ENCODE results near the gene KMT5C.
A peak's percentile ranks its signal among the peaks of the same experiment; 100 is the strongest.

Gene KMT5C

DNA sequence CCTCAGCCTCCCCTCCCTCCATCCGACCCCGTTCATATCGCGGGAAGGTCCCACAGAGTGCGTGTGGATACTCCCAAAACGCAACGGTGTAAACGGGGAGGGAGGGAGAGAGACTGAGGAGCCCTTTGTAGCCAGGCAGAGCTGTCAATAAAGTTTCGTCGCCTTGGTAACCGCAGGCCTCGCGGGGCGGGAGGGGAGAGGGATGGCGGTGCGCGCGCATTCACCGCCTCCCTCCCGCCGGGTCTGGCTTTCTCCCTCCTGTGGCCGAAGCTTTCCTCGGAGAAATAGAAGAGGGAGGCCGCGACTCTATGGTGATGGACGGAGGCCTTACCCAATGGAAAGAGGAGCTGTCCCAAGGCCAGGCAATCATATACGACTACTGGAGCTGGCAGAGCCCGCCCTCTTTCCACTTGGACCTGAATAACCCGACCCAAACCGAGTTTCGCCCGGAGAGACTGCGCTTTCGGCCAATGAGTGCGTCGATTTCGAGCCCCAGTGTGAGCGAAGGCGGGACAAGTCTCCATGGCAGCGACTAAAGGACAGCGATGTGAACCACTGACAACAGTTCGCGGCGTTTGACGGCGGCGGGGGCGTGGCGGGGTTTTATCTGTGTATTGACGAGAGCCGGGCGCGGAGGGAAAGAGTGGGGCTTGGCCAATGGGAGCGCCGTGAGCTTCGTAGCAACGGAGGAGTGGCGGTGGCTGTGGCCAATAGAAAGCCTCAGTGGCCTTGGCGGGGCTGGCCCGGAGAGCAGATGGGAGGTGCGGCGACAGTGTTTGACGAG is at the start of gene KMT5C:
Gene KMT5C (plus strand): TSS at position 772 of the 784 bp plus-strand sequence. CDS start 2,061 bp downstream, outside the sequence.
- DNase-seq (ENCODE audit: low read depth in 2 of 3, low spot score in 1 of 3): peak; percentile 100

DNA sequence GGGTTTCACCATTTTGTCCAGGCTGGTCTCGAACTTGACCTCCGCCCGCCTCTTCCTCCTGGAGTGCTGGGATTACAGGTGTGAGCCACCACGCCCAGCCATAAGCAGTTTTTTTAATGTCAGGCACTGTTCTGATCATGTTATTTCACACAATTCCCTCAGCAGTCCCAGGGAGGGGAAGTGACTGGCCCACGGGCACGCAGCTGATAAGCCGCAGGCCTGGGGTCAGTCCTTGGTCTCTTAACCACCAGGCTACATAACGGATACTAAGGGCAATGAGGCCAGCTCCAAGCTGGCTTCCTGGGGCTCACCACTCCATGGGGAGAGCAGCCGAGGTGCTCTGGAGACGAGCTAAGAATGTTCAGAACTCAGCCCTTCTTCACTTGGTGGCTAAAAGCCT is 42.4 kb upstream of the KMT5C start:
- no peak for DNase-seq (ENCODE audit: low read depth in 2 of 3, low spot score in 1 of 3)

DNA sequence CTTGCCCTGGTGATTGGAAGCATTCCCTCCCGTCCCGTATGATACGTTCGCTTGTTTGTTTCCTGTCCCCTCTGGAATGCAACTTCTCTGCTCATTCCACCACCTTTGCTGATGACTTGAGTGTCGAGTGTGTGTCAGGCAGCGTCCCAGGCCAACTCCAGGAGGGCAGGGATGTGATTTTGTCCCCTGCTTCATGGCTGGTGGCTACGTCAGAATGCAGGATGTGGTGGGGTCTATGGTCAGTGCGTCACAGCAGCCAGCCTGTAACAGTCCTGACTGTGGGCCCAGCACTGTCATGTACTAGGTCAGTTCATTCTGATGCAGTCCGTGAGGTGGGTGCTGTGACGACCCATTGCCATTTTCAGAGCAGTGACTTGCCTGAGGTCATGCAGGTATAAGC is 39.7 kb upstream of the KMT5C start:
- DNase-seq (ENCODE audit: low read depth in 2 of 3, low spot score in 1 of 3): no peak

DNA sequence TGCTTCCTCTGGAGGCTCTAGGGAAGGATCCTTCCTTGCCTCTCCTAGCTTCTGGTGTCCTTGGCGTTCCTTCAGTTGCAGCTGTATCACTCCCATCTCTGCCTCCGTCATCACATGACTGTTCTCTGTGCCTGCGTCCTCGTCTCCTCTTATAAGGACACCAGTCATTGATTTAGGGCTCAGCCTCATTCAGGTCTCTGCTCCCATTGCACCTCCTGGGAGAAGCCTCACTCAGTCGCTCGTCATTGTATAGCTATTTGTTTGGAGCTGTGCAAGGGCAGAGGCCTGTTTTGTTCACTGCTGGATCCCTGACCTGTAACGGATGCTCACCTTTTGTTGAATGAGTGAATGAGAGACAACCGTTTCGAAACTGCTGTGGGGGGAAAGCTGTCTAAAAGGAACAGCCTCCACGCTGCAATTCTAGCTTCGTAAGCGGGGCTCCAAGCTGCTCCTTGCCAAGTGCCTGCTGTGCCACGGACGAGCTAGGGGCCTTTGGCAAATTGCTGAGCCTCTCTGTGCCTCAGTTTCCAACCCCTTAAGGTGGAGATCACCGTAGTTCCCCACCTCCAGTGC is 38.7 kb upstream of the KMT5C start:
- DNase-seq (ENCODE audit: low read depth in 2 of 3, low spot score in 1 of 3): no peak

DNA sequence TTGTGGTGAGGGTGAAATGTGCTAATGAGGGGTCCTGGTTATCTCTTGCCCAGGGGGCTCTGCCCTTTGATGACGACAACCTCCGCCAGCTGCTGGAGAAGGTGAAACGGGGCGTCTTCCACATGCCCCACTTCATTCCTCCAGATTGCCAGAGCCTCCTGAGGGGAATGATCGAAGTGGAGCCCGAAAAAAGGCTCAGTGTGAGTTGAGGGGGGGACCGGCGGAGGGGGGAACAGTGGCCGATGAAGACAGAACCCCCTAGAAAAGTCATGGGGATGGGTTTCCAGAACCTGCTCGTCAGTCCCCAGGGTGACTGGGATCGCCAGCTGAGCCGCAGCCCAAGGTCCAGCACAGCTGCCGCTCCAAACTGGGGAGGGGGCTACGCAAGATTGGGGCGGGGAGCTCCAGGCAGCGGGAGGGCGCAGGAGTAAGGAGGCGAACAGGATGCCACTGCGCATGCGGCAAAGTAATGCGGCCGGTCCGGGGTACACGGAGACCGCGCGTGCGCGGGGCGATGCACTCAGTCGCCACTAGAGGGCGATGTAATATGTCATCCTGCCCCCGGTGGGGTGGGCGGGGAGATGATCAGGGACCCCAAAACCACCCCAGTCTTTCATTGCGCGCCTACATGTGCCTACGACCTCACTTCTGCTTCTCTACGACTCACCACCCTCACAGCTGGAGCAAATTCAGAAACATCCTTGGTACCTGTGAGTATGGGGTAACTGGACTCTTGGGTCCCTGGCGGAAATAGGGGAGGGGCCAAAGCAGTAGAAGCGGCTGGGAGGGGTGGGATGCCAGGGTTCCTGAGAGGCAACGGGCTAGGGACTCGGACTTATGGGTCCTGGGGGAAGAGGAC is 38.0 kb upstream of the KMT5C start:
- DNase-seq (ENCODE audit: low read depth in 2 of 3, low spot score in 1 of 3): peak; percentile 87 to 97 (median 92)

DNA sequence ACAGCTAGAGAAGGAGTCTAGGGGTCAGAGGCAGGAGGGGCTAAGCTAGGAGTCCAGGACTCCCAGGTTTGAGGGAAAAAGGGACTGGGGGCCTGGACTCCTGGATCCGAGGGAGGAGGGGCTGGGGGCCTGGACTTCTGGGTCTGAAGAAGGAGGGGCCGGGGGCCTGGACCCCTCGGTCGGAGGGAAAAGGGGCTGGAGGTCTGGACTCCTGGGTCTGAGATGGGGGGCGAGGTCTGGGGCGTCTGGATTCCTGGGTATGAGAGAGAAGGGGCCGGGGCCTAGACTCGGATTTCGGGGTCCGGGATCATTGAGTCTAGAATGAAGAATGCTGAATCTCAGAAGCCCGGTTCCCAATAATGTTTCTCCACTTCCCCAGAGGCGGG is 37.4 kb upstream of the KMT5C start:
- DNase-seq (ENCODE audit: low read depth in 2 of 3, low spot score in 1 of 3): no peak

DNA sequence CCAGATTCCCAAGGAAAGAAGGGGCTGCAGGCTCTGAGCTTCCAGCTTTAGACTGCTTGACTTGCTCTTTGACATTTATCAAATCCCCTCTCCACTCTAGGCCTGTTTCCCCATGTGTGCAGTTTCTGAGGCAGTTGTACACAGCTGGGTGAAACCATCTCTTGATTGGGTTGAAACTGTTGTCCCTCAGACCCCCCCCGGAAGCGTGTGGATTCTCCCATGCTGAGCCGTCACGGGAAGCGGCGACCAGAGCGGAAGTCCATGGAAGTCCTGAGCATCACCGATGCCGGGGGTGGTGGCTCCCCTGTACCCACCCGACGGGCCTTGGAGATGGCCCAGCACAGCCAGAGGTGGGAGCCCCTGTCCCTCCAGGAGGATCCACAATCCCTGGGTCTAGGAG is 36.2 kb upstream of the KMT5C start:
- no peak for DNase-seq (ENCODE audit: low read depth in 2 of 3, low spot score in 1 of 3)

DNA sequence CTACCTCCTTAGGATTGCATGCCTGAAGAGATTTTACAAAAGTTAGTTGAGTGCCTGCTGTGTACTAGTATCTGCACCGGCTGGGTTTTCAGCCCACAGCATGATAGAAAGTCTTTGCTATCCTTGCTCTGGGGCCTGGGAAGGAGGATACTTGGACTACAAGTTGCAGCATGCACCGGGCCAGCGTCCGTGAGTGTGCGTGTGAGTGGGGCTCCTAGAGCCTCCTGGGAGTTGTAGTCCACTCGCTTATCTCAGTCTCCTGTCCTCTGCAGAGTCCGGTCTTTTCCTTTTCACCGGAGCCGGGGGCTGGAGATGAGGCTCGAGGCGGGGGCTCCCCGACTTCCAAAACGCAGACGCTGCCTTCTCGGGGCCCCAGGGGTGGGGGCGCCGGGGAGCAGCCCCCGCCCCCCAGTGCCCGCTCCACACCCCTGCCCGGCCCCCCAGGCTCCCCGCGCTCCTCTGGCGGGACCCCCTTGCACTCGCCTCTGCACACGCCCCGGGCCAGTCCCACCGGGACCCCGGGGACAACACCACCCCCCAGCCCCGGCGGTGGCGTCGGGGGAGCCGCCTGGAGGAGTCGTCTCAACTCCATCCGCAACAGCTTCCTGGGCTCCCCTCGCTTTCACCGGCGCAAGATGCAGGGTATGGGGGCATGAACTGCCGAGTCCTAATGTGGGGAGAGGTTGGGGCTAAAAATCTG is 35.2 kb upstream of the KMT5C start:
- DNase-seq (ENCODE audit: low read depth in 2 of 3, low spot score in 1 of 3): peak in 1 of 3 donors; percentile 24

DNA sequence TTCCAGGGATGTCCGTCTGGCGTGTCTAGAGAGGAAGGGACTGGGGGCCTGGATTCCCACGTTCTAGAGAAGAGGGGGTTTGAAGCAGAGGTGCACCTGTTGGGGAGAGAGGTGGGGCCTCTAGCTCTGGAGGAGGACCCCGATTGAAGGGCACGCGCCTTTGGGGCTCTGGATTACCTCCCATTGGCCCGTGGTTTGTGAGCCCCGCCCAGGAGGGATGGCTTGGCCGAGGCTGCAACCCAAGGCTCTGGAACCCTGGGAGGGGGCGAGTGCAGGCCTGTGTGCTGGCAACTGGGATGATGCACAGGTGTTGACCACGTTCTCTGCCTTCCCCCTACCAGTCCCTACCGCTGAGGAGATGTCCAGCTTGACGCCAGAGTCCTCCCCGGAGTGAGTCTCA is 34.7 kb upstream of the KMT5C start:
- no peak for DNase-seq (ENCODE audit: low read depth in 2 of 3, low spot score in 1 of 3)

DNA sequence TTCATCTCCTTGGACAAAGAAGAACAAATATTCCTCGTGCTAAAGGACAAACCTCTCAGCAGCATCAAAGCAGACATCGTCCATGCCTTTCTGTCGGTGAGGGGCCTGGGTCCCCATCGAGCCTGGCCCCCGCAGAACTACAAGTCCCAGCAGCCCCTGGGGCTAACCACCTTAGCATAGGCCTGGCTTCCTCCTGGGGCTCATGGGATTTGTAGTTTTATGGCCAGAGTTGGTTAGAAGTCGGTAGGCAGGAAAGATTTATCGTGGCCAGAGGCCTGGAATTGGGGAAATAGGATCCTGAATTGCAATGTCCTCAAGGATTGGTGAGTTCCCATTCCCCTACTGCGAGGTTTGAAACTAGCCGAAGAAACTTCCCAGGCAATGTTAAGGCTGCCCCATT is 34.2 kb upstream of the KMT5C start:
- peak in 2 of 3 donors; percentile 33 to 46 for DNase-seq (ENCODE audit: low read depth in 2 of 3, low spot score in 1 of 3)

DNA sequence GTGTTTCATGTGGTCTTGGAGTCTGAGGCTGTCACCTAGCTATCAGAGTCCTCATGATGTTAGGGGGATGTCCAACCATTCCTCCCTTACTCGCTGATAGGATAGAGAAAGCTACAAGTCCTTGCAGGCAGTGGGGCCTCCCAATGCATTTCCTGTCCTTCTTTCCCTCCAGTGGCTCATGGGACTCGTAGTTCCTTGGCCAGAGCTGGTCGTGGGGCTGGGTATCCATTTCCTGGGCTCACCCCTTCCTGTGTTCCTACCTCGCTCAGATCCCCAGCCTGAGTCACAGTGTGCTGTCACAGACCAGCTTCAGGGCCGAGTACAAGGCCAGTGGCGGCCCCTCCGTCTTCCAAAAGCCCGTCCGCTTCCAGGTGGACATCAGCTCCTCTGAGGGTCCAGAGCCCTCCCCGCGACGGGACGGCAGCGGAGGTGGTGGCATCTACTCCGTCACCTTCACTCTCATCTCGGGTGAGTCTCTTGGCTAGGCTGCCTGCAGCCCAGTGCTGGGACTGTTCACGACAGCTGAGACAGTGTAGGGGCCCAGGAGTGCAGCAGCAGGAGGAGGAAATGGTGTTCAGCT is 33.6 kb upstream of the KMT5C start:
- no peak for DNase-seq (ENCODE audit: low read depth in 2 of 3, low spot score in 1 of 3)

DNA sequence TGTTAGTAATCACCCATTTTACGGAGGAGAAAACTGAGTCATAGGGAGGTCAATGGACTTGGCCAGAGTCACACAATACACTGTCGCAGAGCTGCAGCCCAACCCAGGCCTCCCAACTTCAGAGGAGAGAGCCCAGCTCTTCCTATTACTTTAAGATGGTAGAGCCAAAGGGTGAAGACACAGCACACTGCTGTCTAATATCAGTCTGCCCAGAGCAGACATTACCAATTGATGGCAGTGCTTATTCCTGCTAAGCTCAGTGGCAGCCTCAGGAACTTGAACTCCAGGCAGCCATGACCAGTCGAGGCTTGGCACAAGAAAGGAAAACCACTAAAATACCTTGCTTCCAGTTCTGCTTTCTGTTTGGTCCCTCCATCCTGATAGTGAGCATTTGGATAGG is 33.0 kb upstream of the KMT5C start:
- no peak for DNase-seq (ENCODE audit: low read depth in 2 of 3, low spot score in 1 of 3)

DNA sequence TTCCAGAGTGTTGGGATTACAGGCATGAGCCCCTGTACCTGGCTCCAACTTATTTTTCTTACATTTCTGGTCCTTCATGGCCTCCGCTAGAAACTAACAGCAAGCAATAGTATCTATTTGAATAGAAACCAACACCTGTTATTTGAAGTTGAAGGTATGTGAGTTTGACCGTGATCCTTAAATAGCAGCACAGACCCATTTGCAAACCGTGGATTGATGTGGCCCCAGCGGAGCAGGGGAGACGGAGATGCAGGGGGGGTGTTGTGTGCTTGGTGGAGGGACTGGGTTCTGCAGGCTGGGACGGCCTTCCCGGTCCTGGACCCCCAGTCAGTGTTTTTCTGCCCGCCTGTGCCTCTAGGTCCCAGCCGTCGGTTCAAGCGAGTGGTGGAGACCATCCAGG is 31.4 kb upstream of the KMT5C start:
- DNase-seq (ENCODE audit: low read depth in 2 of 3, low spot score in 1 of 3): no peak

DNA sequence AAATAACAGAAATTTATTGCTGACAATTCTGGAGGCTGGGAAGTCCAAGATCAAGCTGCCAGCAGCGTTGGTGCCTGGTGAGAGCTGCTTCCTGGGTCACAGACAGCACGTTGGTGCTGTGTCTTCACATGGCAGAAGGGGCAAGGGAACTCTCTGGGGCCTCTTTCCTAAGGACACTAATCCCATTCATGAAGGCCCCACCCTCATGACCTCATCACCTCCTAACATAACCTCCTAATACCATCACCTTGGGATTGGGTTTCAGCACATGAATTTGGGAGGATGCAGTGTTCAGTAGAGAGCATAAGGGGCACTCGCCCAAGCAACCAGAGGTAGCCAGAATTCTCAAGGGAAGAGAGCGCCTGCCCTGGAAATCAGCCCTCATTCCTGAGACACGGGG is 30.2 kb upstream of the KMT5C start:
- no peak for DNase-seq (ENCODE audit: low read depth in 2 of 3, low spot score in 1 of 3)

DNA sequence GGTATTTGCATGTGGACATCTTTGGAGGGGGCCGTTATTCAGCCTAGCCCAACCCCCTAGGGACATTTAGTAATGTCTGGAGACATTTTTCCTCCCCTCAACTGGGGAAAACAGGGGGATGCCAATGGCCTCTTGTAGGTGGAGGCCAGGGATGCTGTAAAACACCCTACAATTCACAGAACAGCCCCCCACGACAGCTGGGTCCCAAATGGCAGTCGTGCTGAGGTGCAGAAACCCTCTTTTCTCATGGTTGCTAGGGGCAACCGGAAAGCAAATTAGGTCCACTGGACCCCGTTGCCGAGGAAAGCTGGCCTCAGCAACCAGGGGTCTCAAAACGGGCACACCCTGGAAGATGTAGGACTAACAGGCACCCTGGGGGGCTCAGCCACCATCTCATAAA is 29.2 kb upstream of the KMT5C start:
- no peak for DNase-seq (ENCODE audit: low read depth in 2 of 3, low spot score in 1 of 3)

DNA sequence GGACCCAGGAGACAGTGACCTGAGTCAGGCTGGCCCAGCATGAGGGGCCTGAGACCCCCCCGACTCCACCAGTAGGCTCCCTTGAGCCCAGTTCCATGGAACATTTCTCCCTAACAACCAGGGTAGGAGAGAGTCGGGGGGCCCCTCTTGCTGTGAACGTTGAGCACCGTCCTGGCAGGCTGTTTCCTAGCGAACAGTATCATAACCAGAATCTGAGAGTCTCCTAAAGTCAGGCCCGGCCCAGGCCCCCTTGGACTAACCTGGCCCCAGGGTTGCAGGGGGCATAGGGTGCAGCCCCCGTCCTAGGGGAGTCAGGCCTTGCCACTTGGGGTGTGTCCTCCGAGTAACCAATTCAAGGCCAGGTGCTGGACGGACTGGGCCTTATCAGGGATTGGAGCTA is 28.3 kb upstream of the KMT5C start:
- no peak for DNase-seq (ENCODE audit: low read depth in 2 of 3, low spot score in 1 of 3)

DNA sequence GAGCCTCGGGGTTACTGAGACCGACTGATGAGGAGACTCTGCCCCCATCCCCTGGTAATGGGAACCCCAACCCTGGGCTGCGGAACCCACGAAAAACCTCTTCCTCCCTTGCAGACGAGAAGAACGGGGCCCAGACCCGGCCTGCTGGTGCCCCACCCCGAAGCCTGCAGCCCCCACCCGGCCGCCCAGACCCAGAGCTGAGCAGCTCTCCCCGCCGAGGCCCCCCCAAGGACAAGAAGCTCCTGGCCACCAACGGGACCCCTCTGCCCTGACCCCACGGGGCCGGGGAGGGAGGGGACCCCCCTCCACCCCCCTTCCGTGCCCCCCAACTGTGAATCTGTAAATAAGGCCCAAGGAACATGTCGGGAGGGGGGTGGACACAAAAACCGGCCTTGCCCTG is 27.9 kb upstream of the KMT5C start:
- no peak for DNase-seq (ENCODE audit: low read depth in 2 of 3, low spot score in 1 of 3)

DNA sequence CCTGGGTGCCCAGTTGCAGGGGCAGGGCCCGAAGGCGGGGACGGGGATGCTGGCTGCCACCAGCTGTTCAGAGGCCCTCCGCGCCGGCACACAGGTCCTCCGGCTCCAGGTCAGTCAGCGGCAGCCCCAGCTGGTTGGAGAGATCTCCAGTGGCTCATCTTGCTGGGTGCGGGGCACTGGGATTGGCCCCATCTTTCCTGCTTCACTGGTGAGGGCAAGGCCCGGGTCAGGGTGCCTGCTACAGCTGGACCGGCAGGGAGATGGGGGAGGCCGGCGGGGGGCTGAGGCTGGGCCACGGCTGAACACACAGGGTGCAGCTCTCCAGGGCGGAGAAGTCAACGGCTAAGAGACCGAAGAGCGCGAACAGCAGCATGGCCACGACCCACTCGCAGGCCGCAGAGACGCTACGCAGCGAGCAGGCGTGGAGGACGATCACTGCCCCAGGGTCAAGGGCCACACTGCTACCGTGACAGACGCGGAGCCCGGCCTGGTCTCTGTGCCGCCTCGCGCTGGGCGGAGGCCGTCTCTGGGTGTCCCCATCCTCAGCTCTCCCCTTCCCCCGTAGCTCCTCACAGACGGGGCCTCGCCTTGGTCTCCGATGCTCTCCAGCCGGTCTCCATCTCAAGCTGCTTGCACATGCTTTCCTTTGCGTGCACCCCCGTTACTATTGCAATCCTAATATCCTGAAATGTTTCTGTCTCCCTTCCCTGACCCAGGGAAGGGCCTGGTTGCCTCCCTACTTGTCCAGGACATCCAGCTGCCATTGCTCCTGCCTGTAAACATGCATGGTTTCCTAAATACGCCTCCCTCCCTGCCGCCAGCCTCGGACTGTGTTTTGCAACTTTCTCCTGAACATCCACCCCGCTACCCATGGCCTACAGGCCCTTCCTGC is 26.8 kb upstream of the KMT5C start:
- DNase-seq (ENCODE audit: low read depth in 2 of 3, low spot score in 1 of 3): no peak

DNA sequence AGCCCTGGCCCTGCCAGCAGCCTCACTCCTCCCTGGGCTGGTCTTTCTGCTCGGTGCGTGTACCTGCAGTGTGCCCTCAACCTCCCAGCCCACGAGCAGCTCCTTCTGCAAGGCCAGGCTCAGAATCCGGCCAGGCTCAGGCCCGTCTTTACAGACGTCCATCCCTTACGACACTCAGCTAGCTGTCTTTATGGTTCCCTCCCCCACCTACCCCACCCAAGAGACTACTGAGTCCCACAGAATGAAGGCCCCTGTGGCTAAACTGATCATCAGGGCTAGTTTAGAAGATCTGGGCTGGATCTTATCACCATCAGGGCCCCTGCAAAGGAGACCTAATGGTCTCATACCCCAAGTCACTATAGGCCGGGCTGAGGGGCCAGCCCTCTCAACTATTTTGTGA is 25.3 kb upstream of the KMT5C start:
- no peak for DNase-seq (ENCODE audit: low read depth in 2 of 3, low spot score in 1 of 3)

DNA sequence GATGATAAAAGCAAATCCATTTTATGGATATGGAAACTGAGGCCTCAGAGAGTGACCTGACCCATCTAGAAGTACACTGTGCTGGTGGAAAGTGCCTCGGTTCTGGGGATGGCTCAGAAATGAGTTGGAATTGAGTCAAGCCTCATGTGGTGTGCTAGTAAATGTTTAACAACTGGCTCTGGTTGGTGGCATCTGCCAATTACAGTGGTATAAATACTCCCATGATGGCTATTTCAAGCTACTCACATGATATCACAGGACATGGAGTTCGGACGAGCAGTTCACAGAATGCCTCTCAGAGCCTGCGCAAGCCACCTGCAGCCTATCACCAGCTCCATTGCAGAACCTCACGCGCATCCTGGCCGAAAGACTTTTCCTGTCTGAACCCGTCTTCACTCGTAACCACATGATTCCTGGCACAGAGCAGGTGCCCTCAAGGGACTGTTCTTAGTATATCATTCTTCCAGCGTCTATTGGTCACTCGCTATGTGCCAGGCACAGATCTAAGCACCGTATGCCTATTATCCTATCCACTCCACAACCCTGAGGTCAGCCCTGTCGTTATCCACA is 23.6 kb upstream of the KMT5C start:
- DNase-seq (ENCODE audit: low read depth in 2 of 3, low spot score in 1 of 3): no peak
